NB4 (cell line): ENCODE data around the gene PRELID3B.
A peak's percentile ranks its signal among the peaks of the same experiment; 100 is the strongest.

ENCODE experiments used
- DNase-seq: peaks from one replicate; pipeline ENCODE4 v3.0.0; 2010; ENCODE audit warnings: low read depth
- H3K4me3 ChIP-seq: one replicate; pipeline ENCODE4 v1.5.1; 2011; ENCODE audit warnings: mild to moderate bottlenecking, low read depth, low read length, moderate library complexity
- MYC ChIP-seq: IDR thresholded peaks from 2 replicates; pipeline ENCODE4 v1.6.1; 2011; ENCODE audit warnings: low read depth, low read length
- POLR2A ChIP-seq: IDR thresholded peaks from 2 replicates; pipeline ENCODE4 v1.6.1; 2011; ENCODE audit warnings: mild to moderate bottlenecking; ENCODE audit not compliant: insufficient read length; ENCODE audit errors: extremely low read depth
- TF ChIP-seq, protein P1 (sequence below): IDR thresholded peaks from 2 replicates; pipeline ENCODE4 v1.6.1; 2011; ENCODE audit warnings: low read depth, low read length
- TF ChIP-seq, protein P2 (sequence below): IDR thresholded peaks from one replicate; pipeline ENCODE4 v1.5.1; 2012; ENCODE audit warnings: low read depth, low read length

The PRELID3B gene

DNA sequence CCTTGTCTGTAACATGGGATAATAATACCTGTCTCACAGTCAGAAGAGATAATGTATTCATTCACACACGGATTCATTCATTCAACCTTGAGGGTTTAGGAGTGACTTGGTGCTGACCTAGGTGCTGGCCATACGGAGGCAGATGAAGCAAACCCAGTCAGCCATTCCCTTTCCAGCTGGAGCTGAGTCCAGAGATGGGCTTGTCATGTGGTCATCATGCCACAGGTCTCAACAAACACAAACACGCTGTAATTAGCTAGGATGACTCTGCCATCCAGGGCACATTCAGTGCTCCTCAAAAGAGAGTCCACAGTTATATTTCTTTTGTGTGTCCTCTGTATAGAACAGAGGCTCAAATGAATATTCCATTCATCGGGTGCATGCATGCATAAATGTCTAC lies 19.5 kb upstream of the PRELID3B start:
- no peak for DNase-seq
- TF ChIP-seq POLR2A: no peak
- TF ChIP-seq, protein P1, sequence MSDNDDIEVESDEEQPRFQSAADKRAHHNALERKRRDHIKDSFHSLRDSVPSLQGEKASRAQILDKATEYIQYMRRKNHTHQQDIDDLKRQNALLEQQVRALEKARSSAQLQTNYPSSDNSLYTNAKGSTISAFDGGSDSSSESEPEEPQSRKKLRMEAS: no peak
- TF ChIP-seq, protein P2, sequence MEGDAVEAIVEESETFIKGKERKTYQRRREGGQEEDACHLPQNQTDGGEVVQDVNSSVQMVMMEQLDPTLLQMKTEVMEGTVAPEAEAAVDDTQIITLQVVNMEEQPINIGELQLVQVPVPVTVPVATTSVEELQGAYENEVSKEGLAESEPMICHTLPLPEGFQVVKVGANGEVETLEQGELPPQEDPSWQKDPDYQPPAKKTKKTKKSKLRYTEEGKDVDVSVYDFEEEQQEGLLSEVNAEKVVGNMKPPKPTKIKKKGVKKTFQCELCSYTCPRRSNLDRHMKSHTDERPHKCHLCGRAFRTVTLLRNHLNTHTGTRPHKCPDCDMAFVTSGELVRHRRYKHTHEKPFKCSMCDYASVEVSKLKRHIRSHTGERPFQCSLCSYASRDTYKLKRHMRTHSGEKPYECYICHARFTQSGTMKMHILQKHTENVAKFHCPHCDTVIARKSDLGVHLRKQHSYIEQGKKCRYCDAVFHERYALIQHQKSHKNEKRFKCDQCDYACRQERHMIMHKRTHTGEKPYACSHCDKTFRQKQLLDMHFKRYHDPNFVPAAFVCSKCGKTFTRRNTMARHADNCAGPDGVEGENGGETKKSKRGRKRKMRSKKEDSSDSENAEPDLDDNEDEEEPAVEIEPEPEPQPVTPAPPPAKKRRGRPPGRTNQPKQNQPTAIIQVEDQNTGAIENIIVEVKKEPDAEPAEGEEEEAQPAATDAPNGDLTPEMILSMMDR: no peak
- TF ChIP-seq MYC: no peak
- no peak overlapping the region for H3K4me3 ChIP-seq

- peak; percentile 25 for DNase-seq
- no peak overlapping the region for H3K4me3 ChIP-seq
- TF ChIP-seq, protein P2: peak; percentile 12
- TF ChIP-seq, protein P1: no peak
Observed at GRCh38 chr20:59055302-59055701, 12.7 kb upstream of the PRELID3B start.

- no peak for DNase-seq
- TF ChIP-seq, protein P1: no peak
- no peak for TF ChIP-seq MYC
- TF ChIP-seq, protein P2: no peak
- no peak overlapping the region for H3K4me3 ChIP-seq
Observed at GRCh38 chr20:59051666-59052185, 9.1 kb upstream of the PRELID3B start.

- no peak for DNase-seq
- TF ChIP-seq, protein P1: no peak
- TF ChIP-seq POLR2A (no peak), MYC (no peak)
- TF ChIP-seq, protein P2: no peak
- H3K4me3 ChIP-seq: no peak overlapping the region
Observed at GRCh38 chr20:59050437-59050836, 7.9 kb upstream of the PRELID3B start.

GRCh38 chr20:59048681-59049030 lies 6.1 kb upstream of the PRELID3B start:
- TF ChIP-seq, protein P2: no peak
- no peak for TF ChIP-seq POLR2A
- no peak for TF ChIP-seq MYC
- TF ChIP-seq, protein P1: no peak
- H3K4me3 ChIP-seq: no peak overlapping the region
- no peak for DNase-seq
